GM12892 (cell line): Measurements from ENCODE around the gene ELF1. TPM values are rescaled to one million over a fixed set of nuclear protein-coding genes. Genes with fewer than 3 reads are reported as not detected.
A peak's percentile ranks its signal among the peaks of the same experiment; 100 is the strongest.

ENCODE experiments used
- DNase-seq: peaks from one replicate; pipeline ENCODE4 v3.0.0; 2011; ENCODE audit not compliant: insufficient read length
- FAIRE-seq: peaks from 2 replicates; lab custom pipeline; 2011; peaks lifted over from hg19 to GRCh38; lab: Jason Lieb, UNC
- POLR2A ChIP-seq: IDR thresholded peaks from 2 replicates; pipeline ENCODE4 v1.6.1; 2011; ENCODE audit warnings: low read depth, low read length, control low read depth
- POLR2AphosphoS5 ChIP-seq: IDR thresholded peaks from 2 replicates; pipeline ENCODE4 v1.6.1; 2011; ENCODE audit warnings: low read depth, low read length, control low read depth
- TAF1 ChIP-seq: IDR thresholded peaks from 2 replicates; pipeline ENCODE4 v1.6.1; 2011; ENCODE audit warnings: low read depth, mild to moderate bottlenecking, control low read depth, low read length, borderline replicate concordance
- polyA plus RNA-seq: library from polyadenylated mRNA; unstranded; fragments of >200 nt; gene quantifications from one replicate; pipeline ENCODE4 v1.2.1, GENCODE V29; 2012; ENCODE audit warnings: missing spikeins, inconsistent platforms; ENCODE audit not compliant: missing spikeins

ELF1 gene
- 57.3 TPM for polyA plus RNA-seq

DNA sequence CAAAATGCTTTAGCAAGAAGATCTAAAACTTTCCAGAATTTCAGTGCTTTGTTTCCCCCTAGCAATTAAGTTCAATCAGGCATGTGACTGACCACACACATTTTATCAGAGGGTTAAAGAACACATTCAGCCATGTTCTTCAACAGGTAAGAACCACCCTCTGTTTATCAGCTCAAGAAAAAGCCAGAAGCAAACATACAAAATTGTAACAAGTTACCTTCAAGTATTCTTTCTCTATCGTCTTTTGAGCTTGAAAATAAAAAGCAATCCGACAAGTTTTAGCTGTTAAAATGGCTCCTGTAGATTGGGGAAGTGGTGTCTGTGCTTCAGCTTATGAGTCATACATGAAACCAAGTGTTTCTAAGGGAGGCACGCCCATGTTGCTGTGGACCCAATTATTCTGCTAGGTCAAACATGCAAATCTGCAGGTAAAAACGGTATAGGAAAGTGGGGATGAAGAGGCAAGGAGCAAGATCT is at the start of gene ELF1:
Gene ELF1 (minus strand): TSS at position 306 of the 477 bp plus-strand sequence. CDS start 37,262 bp downstream, outside the sequence.
- TF ChIP-seq POLR2A = peak; percentile 77
- TF ChIP-seq TAF1 = peak; percentile 68; the same call in 1 of the 2 replicates
- TF ChIP-seq POLR2AphosphoS5 = peak; percentile 79
- peak; percentile 20 for DNase-seq
- FAIRE-seq = peak; percentile 97

DNA sequence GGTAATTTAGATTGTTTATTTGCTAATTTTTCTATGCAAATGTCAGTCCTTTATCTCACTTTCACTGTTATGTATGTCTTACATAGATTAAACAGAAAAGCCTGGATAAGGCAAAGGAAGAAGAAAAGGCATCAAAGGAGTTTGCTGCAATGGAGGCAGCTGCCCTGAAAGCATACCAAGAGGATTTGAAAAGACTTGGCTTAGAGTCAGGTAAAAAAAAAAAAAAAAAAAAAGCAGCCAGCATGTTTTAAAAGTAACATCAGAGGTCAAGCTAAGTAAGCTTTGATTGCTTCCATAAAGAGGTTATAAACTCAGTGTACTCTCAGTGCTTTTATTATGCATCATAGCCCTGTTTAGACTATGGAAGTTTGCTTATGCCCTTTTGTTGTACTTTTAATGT is 46.0 kb upstream of the ELF1 start:
- no peak for TF ChIP-seq POLR2A
- no peak for TF ChIP-seq POLR2AphosphoS5
- no peak for TF ChIP-seq TAF1
- FAIRE-seq (no peak), DNase-seq (no peak)

DNA sequence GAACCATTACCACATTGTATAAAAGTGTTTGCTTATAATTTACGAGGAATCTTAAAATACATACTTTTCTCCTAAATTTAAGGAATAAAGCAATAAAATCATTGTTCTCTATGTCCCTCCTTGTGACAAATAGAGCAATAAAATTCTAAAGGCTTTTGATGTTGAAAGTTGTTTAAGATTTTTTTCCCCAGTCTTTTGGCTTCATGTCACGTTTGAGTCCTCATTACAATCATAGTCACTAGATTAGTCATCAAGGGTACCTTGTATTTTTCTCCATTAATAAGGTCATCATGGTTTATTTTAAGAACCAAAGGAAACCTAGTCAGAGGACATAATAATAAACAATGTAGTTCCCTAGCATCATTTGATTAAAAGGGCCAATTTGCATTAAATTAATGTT is 45.4 kb upstream of the ELF1 start:
- no peak for TF ChIP-seq TAF1
- no peak for TF ChIP-seq POLR2AphosphoS5

DNA sequence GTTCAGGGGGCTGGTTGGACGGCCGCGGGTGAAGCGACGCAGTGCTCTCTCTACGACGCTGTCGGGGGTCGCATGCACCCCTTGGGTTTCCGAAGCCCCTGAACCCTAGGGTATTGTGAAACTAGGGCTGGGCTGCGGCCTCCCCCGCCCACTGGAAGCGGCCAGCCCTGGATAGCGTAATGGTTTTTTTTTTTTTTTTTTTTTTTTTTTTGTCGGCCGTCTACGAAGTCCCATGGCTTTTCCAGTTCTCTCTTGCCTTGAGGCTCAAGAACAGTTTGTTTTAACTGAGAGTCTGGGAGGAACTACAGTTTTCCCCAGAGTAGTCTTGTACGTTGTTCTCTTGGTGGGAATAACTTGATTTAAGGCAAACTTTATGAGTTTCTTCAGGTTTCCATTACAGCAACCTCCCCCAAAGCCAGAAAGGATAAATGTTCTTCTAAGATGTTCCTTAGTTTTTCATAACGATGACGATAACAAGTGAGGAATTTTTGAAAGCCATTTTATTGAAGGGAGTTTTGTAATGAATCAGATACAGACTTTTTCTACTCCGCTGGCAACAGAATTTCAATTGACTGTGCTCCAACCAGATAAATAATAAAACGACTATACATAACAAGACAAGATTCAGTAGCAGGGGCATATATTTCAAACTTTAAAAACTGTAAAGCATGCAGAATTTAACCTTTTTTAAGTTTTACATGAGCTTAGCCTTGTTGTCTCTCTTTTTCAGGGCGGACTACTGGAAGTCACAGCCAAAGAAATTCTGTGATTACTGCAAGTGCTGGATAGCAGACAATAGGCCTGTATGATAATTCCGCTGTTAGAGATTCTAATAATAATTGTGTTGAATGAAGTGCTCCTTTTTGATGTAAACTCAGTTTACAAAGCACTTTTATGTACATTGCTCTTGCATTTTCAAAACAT is 43.1 kb upstream of the ELF1 start:
- no peak for TF ChIP-seq POLR2A
- peak; percentile 48 for FAIRE-seq
- DNase-seq = peak; percentile 32

More for the DNA sequence above, 45.4 kb upstream of the ELF1 start:
- peak; percentile 53 for FAIRE-seq
- no peak for DNase-seq

DNA sequence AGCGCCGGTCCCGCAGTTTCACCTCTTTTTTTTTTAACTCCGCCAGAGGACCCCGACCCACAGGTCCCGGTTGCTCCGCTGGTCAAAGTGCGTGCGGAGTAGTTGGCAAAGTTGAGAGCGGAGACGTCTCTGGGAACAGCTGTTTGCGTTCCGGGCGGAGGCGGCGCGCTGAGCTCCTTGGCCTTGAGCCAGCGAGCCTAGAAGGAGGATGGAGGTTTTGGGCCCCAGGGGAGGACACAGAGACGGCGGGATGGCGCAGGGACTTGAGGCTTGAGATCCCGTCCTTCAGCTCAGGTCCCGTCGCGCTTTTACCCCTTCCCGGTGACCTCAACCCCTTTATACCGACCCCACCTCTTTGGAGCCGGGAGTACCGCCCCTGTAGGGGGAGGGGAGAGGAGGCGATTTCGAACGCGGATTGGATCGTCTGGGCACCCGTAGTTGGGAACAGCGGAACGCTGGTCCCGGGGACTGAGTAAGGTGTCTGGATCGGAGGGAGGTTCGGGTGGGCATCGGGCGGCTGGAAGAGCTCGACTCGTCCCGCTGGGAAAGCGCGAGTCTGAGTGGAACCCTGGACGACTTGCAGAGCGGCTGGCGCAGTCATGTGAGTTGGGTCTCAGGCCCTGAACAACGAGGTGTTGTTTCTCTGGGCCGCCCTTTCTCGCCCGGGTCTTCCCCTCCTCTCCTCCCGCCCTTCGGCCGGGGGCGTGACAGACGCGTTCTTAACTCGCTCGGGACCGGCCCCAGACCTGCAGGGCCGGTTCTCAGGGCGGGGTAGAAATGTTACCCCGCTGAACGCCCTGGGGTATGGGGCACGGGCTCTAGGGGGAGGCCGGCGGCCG is 42.2 kb upstream of the ELF1 start, which contains the start of gene WBP4:
Gene WBP4 (plus strand): TSS at position 435 of the 839 bp plus-strand sequence. CDS start 165 bp downstream, at position 600.
- DNase-seq (peak; percentile 86), FAIRE-seq (peak; percentile 95)
- TF ChIP-seq POLR2A = peak; percentile 79
- TF ChIP-seq TAF1 = 0 out of 2 replicates have a peak, but pooled peaks have one; percentile 6
- TF ChIP-seq POLR2AphosphoS5 = peak; percentile 80

DNA sequence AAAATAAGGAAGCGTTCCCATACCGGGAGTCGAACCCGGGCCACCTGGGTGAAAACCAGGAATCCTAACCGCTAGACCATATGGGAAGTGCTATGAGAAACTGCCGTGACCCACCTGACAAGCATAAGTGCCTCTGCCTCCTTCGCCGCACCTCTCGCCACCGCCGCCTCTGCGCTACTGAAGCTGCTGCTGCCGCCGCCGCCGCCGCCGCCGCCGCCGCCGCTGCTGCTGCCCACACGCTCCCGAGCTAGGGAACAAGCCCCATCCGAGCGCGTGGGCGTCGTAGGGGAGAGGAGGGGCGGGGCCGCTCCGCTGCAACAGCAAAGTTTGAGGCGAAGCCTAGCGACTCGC is 41.6 kb upstream of the ELF1 start:
- FAIRE-seq (no peak), DNase-seq (peak; percentile 46)
- TF ChIP-seq POLR2AphosphoS5 = no peak
- peak; percentile 39; the same call in 1 of the 2 replicates for TF ChIP-seq TAF1

DNA sequence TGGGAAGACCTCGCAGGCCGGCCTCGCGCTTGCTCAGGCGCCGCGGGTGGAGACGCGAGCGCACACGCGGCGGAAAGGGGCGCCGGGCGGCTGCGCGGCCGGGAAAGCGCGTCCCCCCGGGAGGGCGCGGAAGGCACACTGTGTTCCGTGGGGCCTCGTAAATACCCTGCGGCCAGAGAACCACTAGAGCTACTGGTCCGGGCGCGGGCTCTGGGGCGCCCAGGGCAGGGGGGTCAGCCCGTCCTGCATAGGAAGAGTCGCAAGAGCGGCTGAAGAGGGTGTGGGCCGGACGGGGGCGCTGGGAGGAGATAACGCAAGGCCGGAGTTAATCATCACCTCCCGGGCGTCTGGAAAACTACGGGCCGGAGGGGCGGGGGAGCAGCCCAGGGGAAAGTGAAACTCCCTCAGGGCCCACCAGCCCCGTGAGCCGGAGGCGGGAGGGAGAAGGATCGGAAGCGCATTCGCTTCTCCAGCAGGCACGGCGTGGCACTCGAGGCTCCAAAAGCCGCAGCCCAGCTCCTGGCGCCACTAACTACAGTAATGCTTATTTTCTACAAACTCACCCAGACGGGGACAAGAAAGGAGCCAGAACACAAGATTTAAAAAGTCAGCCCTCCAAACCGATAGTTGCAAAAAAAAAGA is 41.1 kb upstream of the ELF1 start:
- FAIRE-seq (no peak), DNase-seq (peak; percentile 47)
- 0 out of 2 replicates have a peak, but pooled peaks have one; percentile 24 for TF ChIP-seq TAF1
- TF ChIP-seq POLR2AphosphoS5 = no peak
- TF ChIP-seq POLR2A = peak; percentile 70

DNA sequence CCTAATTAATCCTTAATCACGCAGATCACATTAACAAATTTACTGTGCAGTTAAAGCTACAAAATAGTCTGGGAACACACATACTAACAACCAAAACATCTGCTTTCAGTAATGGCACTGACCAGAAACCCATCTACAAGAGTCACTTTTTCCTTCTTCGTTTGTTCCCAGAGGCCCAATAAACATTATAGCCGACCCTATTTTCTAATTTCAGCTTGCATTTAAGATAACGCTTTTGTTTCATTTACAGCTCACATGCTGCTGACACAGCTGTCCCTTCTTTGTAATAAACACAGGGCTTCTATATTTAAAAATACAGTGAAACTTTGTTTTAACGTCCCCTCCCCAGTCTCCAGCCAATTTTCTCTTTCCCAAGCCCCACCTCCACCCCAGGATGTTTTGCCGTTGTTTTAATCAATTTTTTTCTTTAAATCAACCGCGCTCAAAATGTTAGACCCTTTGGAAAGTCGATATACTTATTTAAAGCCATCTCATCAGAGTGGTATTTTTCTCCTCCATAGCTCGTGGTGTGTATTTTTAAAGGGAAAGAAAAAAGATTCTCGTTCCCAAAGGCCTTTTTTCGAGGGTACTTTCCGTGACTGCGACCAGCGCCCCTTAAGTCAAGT is 40.5 kb upstream of the ELF1 start:
- TF ChIP-seq POLR2AphosphoS5 = no peak
- no peak for TF ChIP-seq TAF1
- no peak for TF ChIP-seq POLR2A
- DNase-seq (no peak), FAIRE-seq (no peak)

DNA sequence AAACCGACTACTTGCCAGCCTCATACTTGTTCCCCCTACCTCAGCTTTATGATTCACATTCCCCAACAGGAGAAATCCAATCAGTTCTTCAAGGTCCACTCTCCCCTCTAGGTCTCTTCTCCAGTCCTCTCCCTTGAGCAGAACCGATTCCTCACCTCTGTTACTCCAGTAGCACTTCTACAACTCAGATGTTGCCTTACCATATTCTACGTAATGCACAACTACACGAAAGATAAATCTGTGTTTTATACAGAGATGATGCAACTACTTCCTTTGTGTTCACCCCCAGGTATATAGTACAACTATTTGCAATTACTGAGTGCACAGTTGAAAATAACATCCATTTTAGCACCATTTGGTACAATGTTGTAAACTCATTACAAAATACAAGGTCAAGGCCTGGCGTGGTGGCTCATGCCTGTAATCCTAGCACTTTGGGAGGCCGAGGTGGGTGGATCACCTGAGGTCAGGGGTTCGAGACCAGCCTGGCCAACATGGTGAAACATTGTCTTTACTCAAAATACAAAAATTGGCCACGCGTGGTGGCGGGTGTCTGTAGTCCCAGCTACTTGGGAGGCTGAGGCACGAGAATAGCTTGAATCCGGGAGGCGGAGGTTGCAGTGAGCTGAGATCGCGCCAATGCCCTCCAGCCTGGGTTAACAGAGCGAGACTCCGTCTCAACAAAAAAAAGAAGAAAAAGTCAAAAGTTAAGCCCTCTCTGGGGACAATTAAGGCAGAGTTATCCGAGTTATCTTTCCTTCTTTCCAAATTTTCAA is 39.4 kb upstream of the ELF1 start:
- DNase-seq (no peak), FAIRE-seq (no peak)
- TF ChIP-seq POLR2AphosphoS5 = no peak
- no peak for TF ChIP-seq POLR2A
- TF ChIP-seq TAF1 = no peak
